ENCODE data around the gene KIRREL1. TPM values are rescaled to one million over a fixed set of nuclear protein-coding genes. Genes with fewer than 3 reads are reported as not detected.
A peak's percentile ranks its signal among the peaks of the same experiment; 100 is the strongest.

KIRREL1 gene
- total RNA-seq, 1 experiment from 2014 or later = 31.1 TPM

GRCh38 chr1:158000507-158000906 is 7.1 kb downstream of the KIRREL1 start:
- in situ Hi-C loops (cut with HindIII; ENCODE audit: low sequenced_read_pairs) = no loop called here

DNA sequence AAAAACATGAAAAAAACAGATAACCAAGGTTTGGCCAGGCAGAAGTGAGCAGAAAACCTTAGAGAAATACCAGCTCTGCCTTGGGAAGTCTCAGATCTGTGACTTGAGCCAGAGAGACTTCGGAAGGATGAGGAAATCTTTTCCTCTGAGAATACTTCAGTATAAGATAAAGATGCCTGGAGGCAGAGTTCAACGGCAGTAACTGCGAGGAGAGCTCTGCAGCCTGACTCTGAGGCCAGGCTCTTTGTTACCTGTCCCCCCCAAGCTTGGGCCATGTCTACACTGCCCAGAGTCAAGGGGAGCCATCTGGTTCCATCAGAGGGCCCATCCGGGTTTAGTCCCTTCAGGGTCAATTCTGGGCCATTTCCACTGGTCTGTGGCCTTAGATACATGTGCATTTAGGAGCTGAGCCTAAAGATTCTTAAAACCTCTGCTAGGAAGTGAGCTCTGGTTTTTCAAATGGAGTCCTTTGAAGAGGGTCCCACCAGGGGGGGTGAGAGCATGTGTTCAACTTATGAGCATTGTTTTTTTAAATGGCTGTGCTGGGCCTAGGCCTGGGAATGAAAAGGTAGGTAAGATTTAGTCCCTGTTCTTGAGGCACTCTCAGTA is 8.7 kb downstream of the KIRREL1 start:
- in situ Hi-C loops (cut with HindIII; ENCODE audit: low sequenced_read_pairs) = no loop called here
- no peak for DNase-seq (ENCODE audit: low spot score)

More at GRCh38 chr1:158000507-158000906, 7.1 kb downstream of the KIRREL1 start:
- no peak for DNase-seq (ENCODE audit: low spot score)

GRCh38 chr1:158002631-158003405 is 9.4 kb downstream of the KIRREL1 start:
- DNase-seq (ENCODE audit: low spot score) = no peak
- in situ Hi-C loops (cut with HindIII; ENCODE audit: low sequenced_read_pairs) = no loop called here

GRCh38 chr1:158003406-158003800 is 10.0 kb downstream of the KIRREL1 start:
- in situ Hi-C loops (cut with HindIII; ENCODE audit: low sequenced_read_pairs) = no loop called here
- DNase-seq (ENCODE audit: low spot score) = no peak

GRCh38 chr1:158005224-158005623 is 11.8 kb downstream of the KIRREL1 start:
- DNase-seq (ENCODE audit: low spot score) = no peak
- in situ Hi-C loops (cut with HindIII; ENCODE audit: low sequenced_read_pairs) = no loop called here

GRCh38 chr1:158007180-158007579 is 13.7 kb downstream of the KIRREL1 start:
- in situ Hi-C loops (cut with HindIII; ENCODE audit: low sequenced_read_pairs) = no loop called here
- DNase-seq (ENCODE audit: low spot score) = no peak

GRCh38 chr1:158007667-158008386 is 14.4 kb downstream of the KIRREL1 start:
- in situ Hi-C loops (cut with HindIII; ENCODE audit: low sequenced_read_pairs) = no loop called here
- DNase-seq (ENCODE audit: low spot score) = no peak

GRCh38 chr1:158008630-158009029 is 15.2 kb downstream of the KIRREL1 start:
- in situ Hi-C loops (cut with HindIII; ENCODE audit: low sequenced_read_pairs) = no loop called here
- no peak for DNase-seq (ENCODE audit: low spot score)

- in situ Hi-C loops (cut with HindIII; ENCODE audit: low sequenced_read_pairs) = no loop called here
- no peak for DNase-seq (ENCODE audit: low spot score)
These were observed 18.3 kb downstream of the KIRREL1 start for GRCh38 chr1:158011714-158012113.

GRCh38 chr1:158013840-158014730 is 20.6 kb downstream of the KIRREL1 start:
- in situ Hi-C loops (cut with HindIII; ENCODE audit: low sequenced_read_pairs) = no loop called here
- DNase-seq (ENCODE audit: low spot score) = no peak

DNA sequence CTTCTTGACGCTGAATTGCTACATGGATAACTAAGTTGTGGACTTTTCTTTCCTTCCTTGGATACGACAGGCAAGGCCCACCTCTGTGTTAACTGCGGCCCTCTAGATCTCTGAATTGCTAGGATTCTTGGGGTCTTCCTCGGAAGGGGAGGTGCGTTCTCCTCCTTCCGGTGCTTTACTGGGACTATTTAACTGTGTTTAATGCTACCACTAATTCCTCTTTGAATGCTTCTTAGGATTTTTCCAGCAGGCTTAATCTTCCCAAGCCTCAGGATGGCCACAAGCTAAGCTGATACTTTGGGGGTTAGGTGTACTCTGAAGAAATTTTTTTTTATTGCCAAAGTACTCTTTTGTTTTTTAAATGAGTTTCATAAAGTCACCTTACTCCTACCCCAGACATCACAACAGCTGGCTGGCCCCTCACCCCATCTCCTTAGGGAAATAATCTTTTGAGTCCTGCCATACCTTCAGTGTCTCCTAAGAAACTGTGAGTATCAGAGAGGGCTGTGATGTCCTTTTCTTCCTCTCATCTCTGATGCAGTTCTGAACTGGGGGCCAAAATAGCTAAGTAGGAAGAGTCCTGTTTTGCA is 21.4 kb downstream of the KIRREL1 start:
- DNase-seq (ENCODE audit: low spot score) = no peak
- in situ Hi-C loops (cut with HindIII; ENCODE audit: low sequenced_read_pairs) = no loop called here

- DNase-seq (ENCODE audit: low spot score) = no peak
- in situ Hi-C loops (cut with HindIII; ENCODE audit: low sequenced_read_pairs) = no loop called here
These were observed 23.3 kb downstream of the KIRREL1 start for GRCh38 chr1:158016651-158017335.

DNA sequence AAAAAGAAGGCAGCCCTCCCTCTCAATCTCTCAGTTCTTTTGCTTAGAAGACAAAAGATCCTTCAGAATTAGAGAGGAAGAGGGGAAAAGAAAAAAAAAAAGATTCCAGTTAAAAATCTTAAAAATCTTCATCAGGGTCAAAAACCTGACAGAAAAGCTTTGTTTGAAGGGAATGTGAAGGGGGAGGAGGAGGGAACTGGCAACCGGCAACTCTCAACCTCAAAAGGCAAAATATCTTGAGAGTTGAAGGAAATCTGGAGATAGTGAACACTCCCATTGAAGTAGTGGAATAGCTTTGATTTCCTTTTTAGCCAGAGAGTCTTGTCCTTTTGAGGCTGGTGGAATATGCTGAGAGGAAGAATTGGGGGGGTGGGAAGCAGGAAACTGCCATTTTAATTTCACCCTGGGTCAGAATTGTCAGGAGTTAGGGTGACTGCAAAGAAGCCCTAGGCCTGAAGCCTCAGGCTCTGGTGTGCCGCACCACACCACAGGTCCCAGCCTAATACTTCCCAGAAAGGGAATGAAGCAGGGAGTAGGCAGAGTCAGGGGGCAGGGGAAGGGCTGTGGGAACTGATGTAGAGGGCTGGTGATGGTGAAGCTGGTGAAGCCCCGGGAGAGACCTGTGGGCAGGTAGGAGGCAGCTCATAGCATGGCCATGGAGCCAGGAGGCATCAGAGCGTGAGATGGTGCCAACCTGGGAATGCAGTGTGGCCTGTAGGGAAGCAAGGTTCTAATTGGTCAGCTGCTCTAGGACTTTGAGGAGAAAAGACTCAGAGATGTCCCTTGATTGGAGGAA is 24.6 kb downstream of the KIRREL1 start:
- in situ Hi-C loops (cut with HindIII; ENCODE audit: low sequenced_read_pairs) = no loop called here
- DNase-seq (ENCODE audit: low spot score) = no peak

- DNase-seq (ENCODE audit: low spot score) = peak; percentile 60
- in situ Hi-C loops (cut with HindIII; ENCODE audit: low sequenced_read_pairs) = no loop called here
These were observed 25.9 kb downstream of the KIRREL1 start for GRCh38 chr1:158019171-158019868.

GRCh38 chr1:158020259-158020885 is 26.9 kb downstream of the KIRREL1 start:
- in situ Hi-C loops (cut with HindIII; ENCODE audit: low sequenced_read_pairs) = no loop called here
- DNase-seq (ENCODE audit: low spot score) = no peak

GRCh38 chr1:158020886-158021620 is 27.6 kb downstream of the KIRREL1 start:
- DNase-seq (ENCODE audit: low spot score) = no peak
- in situ Hi-C loops (cut with HindIII; ENCODE audit: low sequenced_read_pairs) = no loop called here

All from G401 (cell line).